GM23338 (cell line): Measurements from ENCODE around the gene TMEM163. TPM values are rescaled to one million over a fixed set of nuclear protein-coding genes. Genes with fewer than 3 reads are reported as not detected.

ENCODE experiments used
- ATAC-seq: fragments of 200-7000 bp; cut with Tn5 transposase; 3 replicates; pipeline ENCODE4 v1.9.1; 2020
- DNase-seq: peaks from one replicate; pipeline ENCODE4 v3.0.0-alpha.2; 2015; ENCODE audit warnings: low spot score
- H2AFZ ChIP-seq: fragments of 200-600 bp; sonication (generic); 2 replicates; pipeline ENCODE4 v1.8.0; 2016; ENCODE audit warnings: antibody characterized with exemption, mild to moderate bottlenecking, moderate library complexity
- H3F3A ChIP-seq: fragments of 200-600 bp; sonication (generic); replicated peaks from 2 replicates; pipeline ENCODE4 v1.8.0; 2017; ENCODE audit warnings: antibody characterized with exemption, mixed run types, low read depth
- H3K27ac ChIP-seq: fragments of 200-600 bp; sonication (generic); 2 replicates; pipeline ENCODE4 v1.6.1; 2016; ENCODE audit warnings: low read depth
- H3K27me3 ChIP-seq: fragments of 200-600 bp; sonication (generic); 2 replicates; pipeline ENCODE4 v1.8.0; 2016; ENCODE audit warnings: mild to moderate bottlenecking, mixed run types, moderate library complexity; ENCODE audit not compliant: insufficient read depth
- H3K36me3 ChIP-seq: fragments of 200-600 bp; sonication (generic); 2 replicates; pipeline ENCODE4 v1.8.0; 2016; ENCODE audit warnings: mild to moderate bottlenecking; ENCODE audit not compliant: insufficient read depth
- H3K4me1 ChIP-seq: fragments of 200-600 bp; sonication (generic); 2 replicates; pipeline ENCODE4 v1.8.0; 2016; ENCODE audit warnings: mild to moderate bottlenecking, moderate library complexity; ENCODE audit not compliant: insufficient read depth
- H3K4me2 ChIP-seq: fragments of 200-600 bp; sonication (generic); 2 replicates; pipeline ENCODE4 v1.7.1; 2017; ENCODE audit warnings: mixed run types
- H3K4me3 ChIP-seq: fragments of 200-600 bp; sonication (generic); 2 replicates; pipeline ENCODE4 v1.6.1; 2016; ENCODE audit warnings: mixed run types
- H3K79me2 ChIP-seq: fragments of 200-600 bp; sonication (generic); replicated peaks from 2 replicates; pipeline ENCODE4 v1.8.0; 2017; ENCODE audit warnings: mild to moderate bottlenecking; ENCODE audit not compliant: insufficient read depth
- H3K9me2 ChIP-seq: fragments of 200-600 bp; sonication (generic); 2 replicates; pipeline ENCODE4 v1.8.0; 2017; ENCODE audit not compliant: insufficient read depth
- H4K20me1 ChIP-seq: fragments of 200-600 bp; sonication (generic); replicated peaks from 2 replicates; pipeline ENCODE4 v1.8.0; 2017; ENCODE audit warnings: mild to moderate bottlenecking; ENCODE audit not compliant: insufficient read depth
- H3K27ac Mint-ChIP-seq: 2 replicates; pipeline ENCODE4 v1.8.0; 2020; ENCODE audit warnings: inconsistent platforms, mild to moderate bottlenecking, moderate library complexity, mixed read lengths
- H3K27me3 Mint-ChIP-seq: 3 replicates; pipeline ENCODE4 v1.8.0; 2022; ENCODE audit warnings: low read depth, mild to moderate bottlenecking, moderate library complexity, mixed read lengths, inconsistent platforms; ENCODE audit not compliant: insufficient read depth, poor library complexity
- H3K36me3 Mint-ChIP-seq: 3 replicates; pipeline ENCODE4 v1.8.0; 2021; ENCODE audit warnings: low read depth, mild to moderate bottlenecking, inconsistent platforms, moderate library complexity, mixed read lengths
- H3K4me1 Mint-ChIP-seq: 3 replicates; pipeline ENCODE4 v1.8.0; 2020; ENCODE audit warnings: mild to moderate bottlenecking, inconsistent platforms, mixed read lengths
- H3K4me3 Mint-ChIP-seq: 3 replicates; pipeline ENCODE4 v1.8.0; 2021; ENCODE audit warnings: moderate library complexity, mild to moderate bottlenecking, inconsistent platforms, mixed read lengths
- H3K9me3 Mint-ChIP-seq: 3 replicates; pipeline ENCODE4 v1.8.0; 2020; ENCODE audit warnings: moderate library complexity, mild to moderate bottlenecking, inconsistent platforms, mixed read lengths
- CREB1 ChIP-seq: fragments of 250-450 bp; sonication (Bioruptor Pico); IDR thresholded peaks from 2 replicates; pipeline ENCODE4 v1.5.0; 2020; ENCODE audit warnings: low read depth, mild to moderate bottlenecking, moderate library complexity
- EZH2 ChIP-seq: fragments of 200-600 bp; sonication (generic); IDR thresholded peaks from one replicate; pipeline ENCODE4 v1.8.0; 2017; ENCODE audit warnings: antibody characterized with exemption, mild to moderate bottlenecking, low read depth; ENCODE audit not compliant: unreplicated experiment
- EZH2phosphoT487 ChIP-seq: fragments of 200-600 bp; sonication (generic); IDR thresholded peaks from one replicate; pipeline ENCODE4 v1.8.1; 2018; ENCODE audit warnings: antibody characterized with exemption; ENCODE audit not compliant: unreplicated experiment
- JUNB ChIP-seq: IDR thresholded peaks from one replicate; pipeline ENCODE4 v1.6.1; 2016; ENCODE audit warnings: antibody characterized with exemption; ENCODE audit not compliant: unreplicated experiment
- NANOG ChIP-seq: IDR thresholded peaks from 2 replicates; pipeline ENCODE4 v1.6.1; 2016; ENCODE audit warnings: antibody characterized with exemption, borderline replicate concordance
- POLR2AphosphoS5 ChIP-seq: IDR thresholded peaks from 2 replicates; pipeline ENCODE4 v1.6.1; 2016; ENCODE audit warnings: antibody characterized with exemption, low read depth
- STAT1 ChIP-seq: IDR thresholded peaks from one replicate; pipeline ENCODE4 v1.6.1; 2016; ENCODE audit warnings: antibody characterized with exemption; ENCODE audit not compliant: unreplicated experiment
- ZNF114 ChIP-seq: fragments of 250-450 bp; sonication (Bioruptor Pico); IDR thresholded peaks from 2 replicates; pipeline ENCODE4 v1.5.0; 2020; ENCODE audit warnings: mild to moderate bottlenecking, moderate library complexity
- ZNF331 ChIP-seq: fragments of 250-450 bp; sonication (Bioruptor Pico); IDR thresholded peaks from 2 replicates; pipeline ENCODE4 v1.5.0; 2020; ENCODE audit warnings: low read depth, mild to moderate bottlenecking, moderate library complexity
- polyA plus RNA-seq: library from polyadenylated mRNA; unstranded; fragments of >200 nt; fragmentation: Nextera tagmentation; extraction: Ambion mirVana; gene quantifications from 2 replicates; pipeline ENCODE4 v1.2.1, GENCODE V29; 2016
- total RNA-seq: library from RNA; depleted of rRNA; stranded (reverse); fragments of >200 nt; shearing (Covaris generic); gene quantifications from 2 replicates; pipeline ENCODE4 v1.2.3, GENCODE V29; 2014
- TF ChIP-seq, protein P1 (sequence below): IDR thresholded peaks from one replicate; pipeline ENCODE4 v1.6.1; 2018; ENCODE audit warnings: antibody characterized with exemption; ENCODE audit not compliant: unreplicated experiment
- TF ChIP-seq, protein P2 (sequence below), 2 experiments: fragments of 200-600 bp in 1 of 2; sonication (generic) in 1 of 2; conservative IDR thresholded peaks; 2 replicates each; pipeline versions ENCODE4 v1.5.1 to v1.6.1; 2016 to 2017; ENCODE audit warnings: antibody characterized with exemption in 2 of 2, low read depth in 2 of 2, mild to moderate bottlenecking in 2 of 2, moderate library complexity in 1 of 2
- TF ChIP-seq, protein P3 (sequence below): IDR thresholded peaks from 2 replicates; pipeline ENCODE4 v1.6.1; 2016; ENCODE audit warnings: antibody characterized with exemption
- TF ChIP-seq, protein P4 (sequence below): fragments of 250-450 bp; sonication (Bioruptor Pico); IDR thresholded peaks from 2 replicates; pipeline ENCODE4 v1.5.0; 2020; ENCODE audit warnings: mild to moderate bottlenecking, moderate library complexity

Gene TMEM163
- total and polyA plus RNA-seq, 2 experiments from 2014 or later = 1.1 to 1.8 TPM

DNA sequence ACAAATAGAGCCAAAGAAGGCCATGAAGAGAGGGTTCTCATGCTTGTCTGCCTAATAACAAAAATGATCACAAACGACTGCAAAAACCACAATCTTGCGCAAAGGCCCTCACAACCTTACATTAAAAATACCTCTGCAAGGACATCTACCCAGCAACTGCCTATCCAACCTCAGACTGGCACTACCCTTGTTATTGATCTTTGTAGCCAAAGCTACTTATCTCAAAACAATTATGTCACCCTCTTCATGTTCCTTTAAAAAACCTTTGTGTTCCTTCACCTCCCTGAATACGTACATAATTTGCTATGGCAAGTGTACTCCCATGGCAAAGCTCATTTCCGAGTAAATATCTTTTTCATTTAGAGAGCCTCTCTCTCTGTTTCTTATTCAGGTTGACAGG lies 44.1 kb downstream of the TMEM163 start:
- no peak for TF ChIP-seq EZH2
- no peak for TF ChIP-seq CREB1 (CRISPR knock-in tag)
- TF ChIP-seq ZNF331 (CRISPR knock-in tag) = no peak
- TF ChIP-seq ZNF114 = no peak
- TF ChIP-seq JUNB = no peak
- TF ChIP-seq EZH2phosphoT487 = no peak
- no peak for TF ChIP-seq STAT1
- TF ChIP-seq, protein P1, sequence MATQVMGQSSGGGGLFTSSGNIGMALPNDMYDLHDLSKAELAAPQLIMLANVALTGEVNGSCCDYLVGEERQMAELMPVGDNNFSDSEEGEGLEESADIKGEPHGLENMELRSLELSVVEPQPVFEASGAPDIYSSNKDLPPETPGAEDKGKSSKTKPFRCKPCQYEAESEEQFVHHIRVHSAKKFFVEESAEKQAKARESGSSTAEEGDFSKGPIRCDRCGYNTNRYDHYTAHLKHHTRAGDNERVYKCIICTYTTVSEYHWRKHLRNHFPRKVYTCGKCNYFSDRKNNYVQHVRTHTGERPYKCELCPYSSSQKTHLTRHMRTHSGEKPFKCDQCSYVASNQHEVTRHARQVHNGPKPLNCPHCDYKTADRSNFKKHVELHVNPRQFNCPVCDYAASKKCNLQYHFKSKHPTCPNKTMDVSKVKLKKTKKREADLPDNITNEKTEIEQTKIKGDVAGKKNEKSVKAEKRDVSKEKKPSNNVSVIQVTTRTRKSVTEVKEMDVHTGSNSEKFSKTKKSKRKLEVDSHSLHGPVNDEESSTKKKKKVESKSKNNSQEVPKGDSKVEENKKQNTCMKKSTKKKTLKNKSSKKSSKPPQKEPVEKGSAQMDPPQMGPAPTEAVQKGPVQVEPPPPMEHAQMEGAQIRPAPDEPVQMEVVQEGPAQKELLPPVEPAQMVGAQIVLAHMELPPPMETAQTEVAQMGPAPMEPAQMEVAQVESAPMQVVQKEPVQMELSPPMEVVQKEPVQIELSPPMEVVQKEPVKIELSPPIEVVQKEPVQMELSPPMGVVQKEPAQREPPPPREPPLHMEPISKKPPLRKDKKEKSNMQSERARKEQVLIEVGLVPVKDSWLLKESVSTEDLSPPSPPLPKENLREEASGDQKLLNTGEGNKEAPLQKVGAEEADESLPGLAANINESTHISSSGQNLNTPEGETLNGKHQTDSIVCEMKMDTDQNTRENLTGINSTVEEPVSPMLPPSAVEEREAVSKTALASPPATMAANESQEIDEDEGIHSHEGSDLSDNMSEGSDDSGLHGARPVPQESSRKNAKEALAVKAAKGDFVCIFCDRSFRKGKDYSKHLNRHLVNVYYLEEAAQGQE = no peak
- TF ChIP-seq, protein P2, sequence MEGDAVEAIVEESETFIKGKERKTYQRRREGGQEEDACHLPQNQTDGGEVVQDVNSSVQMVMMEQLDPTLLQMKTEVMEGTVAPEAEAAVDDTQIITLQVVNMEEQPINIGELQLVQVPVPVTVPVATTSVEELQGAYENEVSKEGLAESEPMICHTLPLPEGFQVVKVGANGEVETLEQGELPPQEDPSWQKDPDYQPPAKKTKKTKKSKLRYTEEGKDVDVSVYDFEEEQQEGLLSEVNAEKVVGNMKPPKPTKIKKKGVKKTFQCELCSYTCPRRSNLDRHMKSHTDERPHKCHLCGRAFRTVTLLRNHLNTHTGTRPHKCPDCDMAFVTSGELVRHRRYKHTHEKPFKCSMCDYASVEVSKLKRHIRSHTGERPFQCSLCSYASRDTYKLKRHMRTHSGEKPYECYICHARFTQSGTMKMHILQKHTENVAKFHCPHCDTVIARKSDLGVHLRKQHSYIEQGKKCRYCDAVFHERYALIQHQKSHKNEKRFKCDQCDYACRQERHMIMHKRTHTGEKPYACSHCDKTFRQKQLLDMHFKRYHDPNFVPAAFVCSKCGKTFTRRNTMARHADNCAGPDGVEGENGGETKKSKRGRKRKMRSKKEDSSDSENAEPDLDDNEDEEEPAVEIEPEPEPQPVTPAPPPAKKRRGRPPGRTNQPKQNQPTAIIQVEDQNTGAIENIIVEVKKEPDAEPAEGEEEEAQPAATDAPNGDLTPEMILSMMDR (conservative IDR thresholded peaks at IDR 0.05; ENCODE audit: low read depth in 2 of 2) = no peak
- TF ChIP-seq NANOG = no peak
- TF ChIP-seq POLR2AphosphoS5 = no peak
- TF ChIP-seq, protein P3, sequence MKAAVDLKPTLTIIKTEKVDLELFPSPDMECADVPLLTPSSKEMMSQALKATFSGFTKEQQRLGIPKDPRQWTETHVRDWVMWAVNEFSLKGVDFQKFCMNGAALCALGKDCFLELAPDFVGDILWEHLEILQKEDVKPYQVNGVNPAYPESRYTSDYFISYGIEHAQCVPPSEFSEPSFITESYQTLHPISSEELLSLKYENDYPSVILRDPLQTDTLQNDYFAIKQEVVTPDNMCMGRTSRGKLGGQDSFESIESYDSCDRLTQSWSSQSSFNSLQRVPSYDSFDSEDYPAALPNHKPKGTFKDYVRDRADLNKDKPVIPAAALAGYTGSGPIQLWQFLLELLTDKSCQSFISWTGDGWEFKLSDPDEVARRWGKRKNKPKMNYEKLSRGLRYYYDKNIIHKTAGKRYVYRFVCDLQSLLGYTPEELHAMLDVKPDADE = no peak
- TF ChIP-seq, protein P4, sequence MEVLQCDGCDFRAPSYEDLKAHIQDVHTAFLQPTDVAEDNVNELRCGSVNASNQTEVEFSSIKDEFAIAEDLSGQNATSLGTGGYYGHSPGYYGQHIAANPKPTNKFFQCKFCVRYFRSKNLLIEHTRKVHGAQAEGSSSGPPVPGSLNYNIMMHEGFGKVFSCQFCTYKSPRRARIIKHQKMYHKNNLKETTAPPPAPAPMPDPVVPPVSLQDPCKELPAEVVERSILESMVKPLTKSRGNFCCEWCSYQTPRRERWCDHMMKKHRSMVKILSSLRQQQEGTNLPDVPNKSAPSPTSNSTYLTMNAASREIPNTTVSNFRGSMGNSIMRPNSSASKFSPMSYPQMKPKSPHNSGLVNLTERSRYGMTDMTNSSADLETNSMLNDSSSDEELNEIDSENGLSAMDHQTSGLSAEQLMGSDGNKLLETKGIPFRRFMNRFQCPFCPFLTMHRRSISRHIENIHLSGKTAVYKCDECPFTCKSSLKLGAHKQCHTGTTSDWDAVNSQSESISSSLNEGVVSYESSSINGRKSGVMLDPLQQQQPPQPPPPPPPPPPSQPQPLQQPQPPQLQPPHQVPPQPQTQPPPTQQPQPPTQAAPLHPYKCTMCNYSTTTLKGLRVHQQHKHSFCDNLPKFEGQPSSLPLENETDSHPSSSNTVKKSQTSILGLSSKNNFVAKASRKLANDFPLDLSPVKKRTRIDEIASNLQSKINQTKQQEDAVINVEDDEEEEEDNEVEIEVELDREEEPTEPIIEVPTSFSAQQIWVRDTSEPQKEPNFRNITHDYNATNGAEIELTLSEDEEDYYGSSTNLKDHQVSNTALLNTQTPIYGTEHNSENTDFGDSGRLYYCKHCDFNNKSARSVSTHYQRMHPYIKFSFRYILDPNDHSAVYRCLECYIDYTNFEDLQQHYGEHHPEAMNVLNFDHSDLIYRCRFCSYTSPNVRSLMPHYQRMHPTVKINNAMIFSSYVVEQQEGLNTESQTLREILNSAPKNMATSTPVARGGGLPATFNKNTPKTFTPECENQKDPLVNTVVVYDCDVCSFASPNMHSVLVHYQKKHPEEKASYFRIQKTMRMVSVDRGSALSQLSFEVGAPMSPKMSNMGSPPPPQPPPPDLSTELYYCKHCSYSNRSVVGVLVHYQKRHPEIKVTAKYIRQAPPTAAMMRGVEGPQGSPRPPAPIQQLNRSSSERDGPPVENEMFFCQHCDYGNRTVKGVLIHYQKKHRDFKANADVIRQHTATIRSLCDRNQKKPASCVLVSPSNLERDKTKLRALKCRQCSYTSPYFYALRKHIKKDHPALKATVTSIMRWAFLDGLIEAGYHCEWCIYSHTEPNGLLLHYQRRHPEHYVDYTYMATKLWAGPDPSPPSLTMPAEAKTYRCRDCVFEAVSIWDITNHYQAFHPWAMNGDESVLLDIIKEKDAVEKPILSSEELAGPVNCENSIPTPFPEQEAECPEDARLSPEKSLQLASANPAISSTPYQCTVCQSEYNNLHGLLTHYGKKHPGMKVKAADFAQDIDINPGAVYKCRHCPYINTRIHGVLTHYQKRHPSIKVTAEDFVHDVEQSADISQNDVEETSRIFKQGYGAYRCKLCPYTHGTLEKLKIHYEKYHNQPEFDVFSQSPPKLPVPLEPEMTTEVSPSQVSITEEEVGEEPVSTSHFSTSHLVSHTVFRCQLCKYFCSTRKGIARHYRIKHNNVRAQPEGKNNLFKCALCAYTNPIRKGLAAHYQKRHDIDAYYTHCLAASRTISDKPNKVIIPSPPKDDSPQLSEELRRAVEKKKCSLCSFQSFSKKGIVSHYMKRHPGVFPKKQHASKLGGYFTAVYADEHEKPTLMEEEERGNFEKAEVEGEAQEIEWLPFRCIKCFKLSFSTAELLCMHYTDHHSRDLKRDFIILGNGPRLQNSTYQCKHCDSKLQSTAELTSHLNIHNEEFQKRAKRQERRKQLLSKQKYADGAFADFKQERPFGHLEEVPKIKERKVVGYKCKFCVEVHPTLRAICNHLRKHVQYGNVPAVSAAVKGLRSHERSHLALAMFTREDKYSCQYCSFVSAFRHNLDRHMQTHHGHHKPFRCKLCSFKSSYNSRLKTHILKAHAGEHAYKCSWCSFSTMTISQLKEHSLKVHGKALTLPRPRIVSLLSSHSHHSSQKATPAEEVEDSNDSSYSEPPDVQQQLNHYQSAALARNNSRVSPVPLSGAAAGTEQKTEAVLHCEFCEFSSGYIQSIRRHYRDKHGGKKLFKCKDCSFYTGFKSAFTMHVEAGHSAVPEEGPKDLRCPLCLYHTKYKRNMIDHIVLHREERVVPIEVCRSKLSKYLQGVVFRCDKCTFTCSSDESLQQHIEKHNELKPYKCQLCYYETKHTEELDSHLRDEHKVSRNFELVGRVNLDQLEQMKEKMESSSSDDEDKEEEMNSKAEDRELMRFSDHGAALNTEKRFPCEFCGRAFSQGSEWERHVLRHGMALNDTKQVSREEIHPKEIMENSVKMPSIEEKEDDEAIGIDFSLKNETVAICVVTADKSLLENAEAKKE (CRISPR knock-in tag) = no peak
- Mint-ChIP-seq H3K9me3 (no peaks in the 10 kb centered on the region), H3K36me3 (no peaks in the 10 kb centered on the region), H3K4me1 (peaks cover 30% of the 10 kb centered on the region), H3K27ac (no peak overlapping the region), H3K4me3 (no peak overlapping the region), H3K27me3 (peaks cover under 1% of the 10 kb centered on the region)
- no peaks in the 10 kb centered on the region for H3K27me3 ChIP-seq
- H3K36me3 ChIP-seq = no peaks in the 10 kb centered on the region
- H3K79me2 ChIP-seq = no peaks in the 10 kb centered on the region
- no peak for DNase-seq
- no peaks in the 10 kb centered on the region for H3K9me2 ChIP-seq
- H4K20me1 ChIP-seq = no peaks in the 10 kb centered on the region
- no peak overlapping the region for H3K4me2 ChIP-seq
- no peak overlapping the region; the same call in 1 of the 2 replicates for H2AFZ ChIP-seq
- ATAC-seq = no peak
- peaks cover 14% of the 10 kb centered on the region; the same call in 1 of the 2 replicates for H3K4me1 ChIP-seq
- H3K27ac ChIP-seq = no peak overlapping the region
- H3K4me3 ChIP-seq = no peak overlapping the region
- H3F3A ChIP-seq = no peaks in the 10 kb centered on the region
